ENCODE measurements around the gene SLC13A4. TPM values are rescaled to one million over a fixed set of nuclear protein-coding genes. Genes with fewer than 3 reads are reported as not detected.

SLC13A4 gene
- total and polyA plus RNA-seq, 2 donors (not counting 1 experiment from before 2014, with no cell fraction given): 0.32 to 0.50 TPM

GRCh38 chr7:135717693-135718092, 10.3 kb downstream of the SLC13A4 start:
- Histone ChIP-seq H3K9ac (ENCODE audit: insufficient read depth, low read length) (no peak overlapping the region), H3K4me2 (ENCODE audit: extremely low read depth, insufficient read depth, low read length) (no peak overlapping the region), H3K27me3 (ENCODE audit: control insufficient read depth, insufficient read depth, low read length) (no peaks in the 10 kb centered on the region), H3K9me3 (ENCODE audit: control insufficient read depth, insufficient read depth, low read depth, low read length) (no peaks in the 10 kb centered on the region), H3K4me3 (replicated peaks in 1 of 4; ENCODE audit: control extremely low read depth in 1 of 4, insufficient read depth in 1 of 4, low read depth in 3 of 4, low read length in 4 of 4) (no peak overlapping the region), H3K27ac (ENCODE audit: insufficient read depth, low read length) (no peak overlapping the region), H4K20me1 (ENCODE audit: control insufficient read depth, extremely low read depth, insufficient read depth, low read length) (no peaks in the 10 kb centered on the region), H2AFZ (ENCODE audit: low read length) (no peak overlapping the region), H3K36me3 (ENCODE audit: control insufficient read depth, insufficient read depth, low read length) (peaks cover 7% of the 10 kb centered on the region), H3K79me2 (ENCODE audit: control insufficient read depth, insufficient read depth, low read length) (no peaks in the 10 kb centered on the region), H3K4me1 (ENCODE audit: control insufficient read depth, extremely low read depth, insufficient read depth, low read length) (peaks cover 13% of the 10 kb centered on the region)
- DNase-seq (ENCODE audit: low read depth in 2 of 2): no peak
- no peak for TF ChIP-seq EZH2 (IDR thresholded peaks at IDR 0.05; ENCODE audit: low read length, missing control alignments)
- no peak for TF ChIP-seq CTCF (conservative IDR thresholded peaks at IDR 0.05 in 1 of 2, IDR thresholded peaks at IDR 0.05 in 1 of 2; ENCODE audit: low read depth in 1 of 2, low read length in 2 of 2)

DNA sequence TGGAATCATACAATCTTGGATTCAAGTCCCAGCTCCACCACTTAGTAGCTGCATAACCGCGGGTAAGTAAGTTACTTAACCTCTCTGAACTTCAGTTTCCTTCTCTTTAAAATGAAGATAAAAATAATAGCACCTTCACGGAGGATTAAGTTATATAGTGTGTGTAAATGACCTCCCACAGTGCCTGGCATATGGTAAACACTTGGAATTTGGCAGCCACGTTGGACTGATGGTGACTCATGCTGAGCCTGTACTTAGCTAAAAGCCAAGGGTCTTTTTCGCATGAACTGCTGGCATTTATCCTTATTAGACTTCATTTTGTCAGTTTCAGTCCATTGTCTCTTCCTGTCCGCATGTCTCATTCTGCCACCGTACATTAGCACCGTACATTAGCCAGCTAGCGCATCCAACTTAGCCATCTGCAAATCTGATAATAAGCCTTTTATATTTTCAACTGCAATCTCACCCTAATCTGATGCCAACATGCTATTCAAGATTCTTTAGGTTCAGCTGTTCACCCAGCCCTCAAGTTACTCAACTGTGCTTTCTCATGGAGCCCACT, 11.2 kb downstream of the SLC13A4 start:
- Histone ChIP-seq H3K4me3 (replicated peaks in 1 of 4; ENCODE audit: control extremely low read depth in 1 of 4, insufficient read depth in 1 of 4, low read depth in 3 of 4, low read length in 4 of 4) (no peak overlapping the region), H3K9me3 (ENCODE audit: control insufficient read depth, insufficient read depth, low read depth, low read length) (no peaks in the 10 kb centered on the region), H4K20me1 (ENCODE audit: control insufficient read depth, extremely low read depth, insufficient read depth, low read length) (no peaks in the 10 kb centered on the region), H3K4me1 (ENCODE audit: control insufficient read depth, extremely low read depth, insufficient read depth, low read length) (peaks cover 13% of the 10 kb centered on the region), H3K27ac (ENCODE audit: insufficient read depth, low read length) (peak overlapping the region; percentile 24), H2AFZ (ENCODE audit: low read length) (no peak overlapping the region), H3K36me3 (ENCODE audit: control insufficient read depth, insufficient read depth, low read length) (peaks cover 7% of the 10 kb centered on the region), H3K9ac (ENCODE audit: insufficient read depth, low read length) (no peak overlapping the region), H3K79me2 (ENCODE audit: control insufficient read depth, insufficient read depth, low read length) (no peaks in the 10 kb centered on the region), H3K27me3 (ENCODE audit: control insufficient read depth, insufficient read depth, low read length) (no peaks in the 10 kb centered on the region), H3K4me2 (ENCODE audit: extremely low read depth, insufficient read depth, low read length) (peak overlapping the region; percentile 50)
- peak; percentile 90 to 94 for DNase-seq (ENCODE audit: low read depth in 2 of 2)
- TF ChIP-seq CTCF (conservative IDR thresholded peaks at IDR 0.05 in 1 of 2, IDR thresholded peaks at IDR 0.05 in 1 of 2; ENCODE audit: low read depth in 1 of 2, low read length in 2 of 2) (no peak), EZH2 (IDR thresholded peaks at IDR 0.05; ENCODE audit: low read length, missing control alignments) (no peak)

GRCh38 chr7:135715673-135716072, 12.3 kb downstream of the SLC13A4 start:
- no peak for TF ChIP-seq CTCF (conservative IDR thresholded peaks at IDR 0.05 in 1 of 2, IDR thresholded peaks at IDR 0.05 in 1 of 2; ENCODE audit: low read depth in 1 of 2, low read length in 2 of 2)
- no peak for TF ChIP-seq EZH2 (IDR thresholded peaks at IDR 0.05; ENCODE audit: low read length, missing control alignments)

More at GRCh38 chr7:135715673-135716072, 12.3 kb downstream of the SLC13A4 start:
- Histone ChIP-seq H3K27me3 (ENCODE audit: control insufficient read depth, insufficient read depth, low read length) (no peaks in the 10 kb centered on the region), H3K27ac (ENCODE audit: insufficient read depth, low read length) (no peak overlapping the region), H3K4me1 (ENCODE audit: control insufficient read depth, extremely low read depth, insufficient read depth, low read length) (peaks cover 13% of the 10 kb centered on the region), H3K9me3 (ENCODE audit: control insufficient read depth, insufficient read depth, low read depth, low read length) (no peaks in the 10 kb centered on the region), H3K79me2 (ENCODE audit: control insufficient read depth, insufficient read depth, low read length) (no peaks in the 10 kb centered on the region), H3K4me3 (replicated peaks in 1 of 4; ENCODE audit: control extremely low read depth in 1 of 4, insufficient read depth in 1 of 4, low read depth in 3 of 4, low read length in 4 of 4) (no peak overlapping the region), H3K36me3 (ENCODE audit: control insufficient read depth, insufficient read depth, low read length) (peaks cover 7% of the 10 kb centered on the region), H3K4me2 (ENCODE audit: extremely low read depth, insufficient read depth, low read length) (no peak overlapping the region), H4K20me1 (ENCODE audit: control insufficient read depth, extremely low read depth, insufficient read depth, low read length) (no peaks in the 10 kb centered on the region), H3K9ac (ENCODE audit: insufficient read depth, low read length) (no peak overlapping the region), H2AFZ (ENCODE audit: low read length) (no peak overlapping the region)
- no peak for DNase-seq (ENCODE audit: low read depth in 2 of 2)

Measured in fibroblast of lung (primary cell).